Measurements from ENCODE around the gene CEBPZOS.
A peak's percentile ranks its signal among the peaks of the same experiment; 100 is the strongest.
"Not testable (repeated sequence)": the region's sequence is repeated elsewhere in the genome, so short reads cannot be mapped to it uniquely, and the experiment has no call there.

CEBPZOS gene

DNA sequence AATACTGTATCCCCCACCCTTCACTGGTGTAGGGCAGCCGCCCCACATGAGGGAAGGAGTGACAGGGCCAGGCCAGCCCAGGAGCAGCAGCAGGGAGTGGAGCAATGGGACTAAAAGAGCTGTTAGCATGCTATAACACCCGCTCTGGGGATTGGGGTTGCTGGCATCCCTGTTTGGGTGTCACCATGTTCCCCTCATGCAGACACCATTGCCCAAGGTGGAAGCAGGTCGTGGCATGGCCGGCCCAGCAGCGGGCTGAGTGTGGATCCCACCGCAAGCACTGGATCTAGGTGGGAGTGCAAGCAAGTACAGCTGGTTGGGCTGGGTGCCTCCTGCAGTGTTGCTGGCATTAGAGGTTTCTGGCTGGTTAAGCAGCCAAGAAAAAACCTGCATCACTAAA, 4.5 kb upstream of the CEBPZOS start:
- no peak for DNase-seq

DNA sequence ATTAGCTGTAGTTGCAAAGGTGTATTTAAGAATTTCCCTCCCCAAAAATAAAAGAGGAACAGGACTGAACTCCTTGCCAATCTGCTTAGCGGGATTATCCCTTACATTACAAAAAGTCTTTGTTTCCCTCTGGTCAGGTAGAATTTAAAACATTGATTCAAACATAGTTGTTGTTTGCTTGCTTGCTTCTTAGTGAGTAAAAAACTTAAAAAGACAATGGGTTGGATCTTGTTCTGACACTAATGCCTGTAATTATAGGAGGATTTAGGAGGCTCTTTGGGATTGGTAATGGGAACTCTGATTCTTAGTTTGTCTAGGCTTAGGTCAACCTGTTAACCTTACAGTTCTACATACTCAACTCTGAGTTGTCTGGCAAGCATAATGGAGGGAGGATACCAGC, 3.7 kb upstream of the CEBPZOS start:
- no peak for DNase-seq

DNA sequence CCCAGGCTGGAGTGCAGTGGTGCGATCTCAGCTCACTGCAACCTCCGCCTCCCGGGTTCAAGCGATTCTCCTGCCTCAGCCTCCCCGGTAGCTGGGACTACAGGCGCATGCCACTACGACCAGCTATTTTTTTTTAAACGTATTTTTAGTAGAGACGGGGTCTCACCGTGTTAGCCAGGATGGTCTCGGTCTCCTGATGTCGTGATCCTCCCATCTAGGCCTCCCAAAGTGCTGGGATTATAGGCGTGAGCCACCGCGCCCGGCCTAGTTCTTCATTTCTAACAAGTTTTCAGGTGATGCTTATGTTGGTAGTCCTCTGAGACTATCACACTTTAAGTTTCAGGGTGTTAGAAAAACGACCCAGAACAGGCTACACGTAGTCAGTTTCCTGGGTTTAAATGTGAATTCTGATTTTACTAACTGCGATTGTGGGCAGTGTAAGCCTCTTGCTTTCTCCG, 405 bp upstream of the CEBPZOS start:
- not testable (repeated sequence) for DNase-seq

DNA sequence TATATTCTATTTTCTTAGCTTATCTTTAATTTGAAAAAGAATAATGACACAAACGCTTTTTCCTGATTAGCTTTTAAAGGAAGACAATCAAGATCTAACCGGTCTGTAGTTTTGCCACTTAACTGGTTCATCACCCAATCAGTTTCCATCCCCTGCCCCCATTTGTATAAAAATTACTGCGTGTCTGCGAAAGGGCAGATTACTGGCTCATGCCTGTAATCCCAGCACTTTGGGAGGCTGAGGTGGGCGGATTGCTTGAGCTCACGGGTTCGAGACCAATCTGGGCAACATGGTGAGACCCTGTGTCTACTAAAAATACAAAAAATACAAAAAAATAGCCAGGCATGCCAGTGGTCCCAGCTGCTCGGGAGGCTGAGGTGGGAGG, 2.4 kb downstream of the CEBPZOS start:
- no peak for DNase-seq

DNA sequence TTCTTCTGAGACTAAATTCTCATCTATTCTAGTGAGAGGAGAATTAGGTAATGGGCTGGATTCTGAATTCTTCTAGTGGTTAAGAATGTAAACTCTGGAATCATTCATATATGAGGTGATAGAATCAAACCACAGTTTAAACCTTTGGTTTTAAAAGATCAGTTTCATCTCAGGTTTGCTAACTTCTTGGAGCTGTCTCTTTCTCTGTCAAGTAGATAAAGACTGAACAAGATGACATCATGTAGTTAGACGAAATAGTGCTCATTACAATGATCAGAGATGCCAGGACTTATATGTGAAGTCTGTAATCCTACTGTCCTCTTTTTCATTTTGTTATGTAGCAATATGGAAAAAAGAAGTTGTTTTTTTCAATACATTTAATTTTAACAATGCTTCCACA, 4.9 kb downstream of the CEBPZOS start:
- DNase-seq = no peak

DNA sequence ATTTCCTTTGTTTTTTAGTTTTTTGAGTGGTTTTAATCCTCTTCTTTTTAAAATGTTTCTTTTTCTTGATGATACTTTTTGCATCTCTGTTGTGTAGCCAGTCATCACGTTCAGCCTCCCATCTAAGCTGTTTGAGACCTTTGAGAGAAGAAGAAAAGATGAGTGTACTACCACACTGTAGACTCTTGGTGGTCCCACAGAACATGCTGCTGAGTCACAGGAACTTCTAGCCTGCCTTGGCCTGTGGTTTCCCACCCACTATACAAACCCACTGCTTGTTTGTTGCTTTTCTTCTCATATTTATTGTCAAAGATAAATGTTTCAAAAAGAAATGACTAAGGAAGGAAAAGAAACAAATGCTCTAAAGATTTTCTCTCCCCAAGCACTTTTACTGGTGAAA, 5.5 kb downstream of the CEBPZOS start:
- DNase-seq = peak; percentile 10 to 22

DNA sequence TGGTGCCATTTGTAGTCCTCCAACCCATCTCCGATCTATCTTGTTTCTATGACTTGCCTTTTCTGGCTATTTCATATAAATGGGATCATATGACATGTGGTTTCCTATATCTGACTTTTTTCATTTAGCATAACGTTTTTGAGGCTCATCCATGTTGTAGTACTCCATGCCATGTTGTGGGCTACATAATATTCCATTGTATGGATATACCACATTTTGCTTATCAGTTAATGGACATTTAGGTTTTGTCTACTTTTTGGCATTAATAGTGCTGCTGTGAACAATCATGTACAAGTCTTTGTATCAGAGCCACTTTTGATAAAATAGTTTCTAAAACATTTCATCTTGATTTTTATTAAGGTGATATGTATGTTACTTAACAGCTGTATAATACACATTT, 7.4 kb downstream of the CEBPZOS start:
- DNase-seq = no peak

DNA sequence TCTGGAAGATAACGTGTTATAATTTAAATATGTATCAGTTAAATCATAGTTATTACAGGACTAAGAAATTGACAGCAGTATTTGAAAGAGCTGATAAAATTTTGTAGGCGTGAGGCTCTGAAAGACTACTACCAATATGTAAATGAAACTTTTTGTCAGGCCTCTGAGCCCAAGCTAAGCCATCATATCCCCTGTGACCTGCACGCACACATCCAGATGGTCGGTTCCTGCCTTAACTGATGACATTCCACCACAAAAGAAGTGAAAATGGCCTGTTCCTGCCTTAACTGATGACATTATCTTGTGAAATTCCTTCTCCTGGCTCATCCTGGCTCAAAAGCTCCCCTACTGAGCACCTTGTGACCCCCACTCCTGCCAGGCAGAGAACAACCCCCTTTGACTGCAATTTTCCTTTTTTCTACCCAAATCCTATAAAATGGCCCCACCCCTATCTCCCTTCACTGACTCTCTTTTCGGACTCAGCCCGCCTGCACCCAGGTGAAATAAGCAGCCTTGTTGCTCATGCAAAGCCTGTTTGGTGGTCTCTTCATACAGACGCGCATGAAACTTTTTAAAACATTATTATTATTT, 8.9 kb downstream of the CEBPZOS start:
- not testable (repeated sequence) for DNase-seq

DNA sequence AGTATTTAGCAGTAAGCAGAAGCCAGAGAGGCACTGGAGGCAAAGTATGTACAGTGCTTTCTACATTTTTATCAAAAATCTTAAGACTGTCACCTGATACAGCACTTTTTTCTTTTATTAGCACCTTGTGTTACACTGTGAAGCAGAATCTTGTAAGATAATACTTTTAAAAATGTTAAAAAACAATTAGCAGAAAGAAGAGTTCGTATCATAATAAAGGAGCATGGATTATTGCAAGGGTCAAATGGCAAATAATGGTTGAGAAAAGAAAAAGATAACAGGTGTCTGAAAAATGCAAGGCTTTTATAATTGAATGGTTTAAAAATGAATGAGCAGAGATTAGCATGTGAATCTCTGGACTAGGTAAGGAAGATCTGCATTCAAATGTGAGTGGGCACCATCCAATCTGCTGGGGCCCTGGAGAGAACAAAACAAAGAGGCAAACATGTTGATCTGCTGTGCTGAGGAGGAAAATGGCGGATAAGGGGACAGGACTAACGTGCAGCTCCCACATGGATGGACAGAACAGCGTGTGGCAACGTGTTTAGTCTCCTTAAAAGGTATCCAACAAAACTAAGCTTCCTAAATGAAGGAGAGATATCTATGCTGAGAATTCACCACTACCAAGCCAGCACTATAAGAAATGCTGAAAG, 9.5 kb downstream of the CEBPZOS start:
- no peak for DNase-seq

DNA sequence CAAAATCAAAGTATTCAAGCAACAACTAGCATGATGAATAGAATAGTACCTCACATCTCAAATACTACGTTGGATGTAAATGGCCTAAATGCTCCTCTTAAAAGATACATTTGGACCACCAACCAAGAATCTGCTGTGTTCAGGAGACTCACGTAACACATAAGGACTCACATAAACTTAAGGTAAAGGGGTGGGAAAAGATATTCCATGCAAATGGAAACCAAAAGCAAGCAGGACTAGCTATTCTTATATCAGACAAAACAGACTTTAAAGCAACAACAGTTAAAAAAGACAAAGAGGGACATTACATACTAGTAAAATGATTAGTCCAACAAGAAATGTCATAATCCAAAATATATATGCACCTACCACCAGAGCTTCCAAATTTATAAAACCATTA, 10.5 kb downstream of the CEBPZOS start:
- DNase-seq = not testable (repeated sequence)

DNA sequence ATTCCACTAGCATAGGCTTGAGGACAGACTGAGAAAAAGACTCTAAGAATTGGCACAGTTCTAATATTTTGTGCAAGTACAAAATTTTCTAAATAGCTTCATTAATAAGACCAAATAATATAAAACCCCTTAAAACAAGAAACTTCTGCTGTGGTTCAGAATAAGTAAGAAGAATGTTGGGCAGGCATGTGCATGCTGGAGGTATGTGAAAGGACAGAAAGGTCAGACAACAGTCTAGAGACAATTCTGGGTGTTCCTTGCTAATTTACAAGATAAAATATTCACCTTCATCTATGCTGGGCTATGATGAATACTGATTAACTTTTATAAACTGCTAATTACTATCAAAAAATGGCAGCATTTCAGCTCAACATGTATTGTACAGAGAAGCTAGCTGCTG, 14.9 kb downstream of the CEBPZOS start:
- DNase-seq = no peak

DNA sequence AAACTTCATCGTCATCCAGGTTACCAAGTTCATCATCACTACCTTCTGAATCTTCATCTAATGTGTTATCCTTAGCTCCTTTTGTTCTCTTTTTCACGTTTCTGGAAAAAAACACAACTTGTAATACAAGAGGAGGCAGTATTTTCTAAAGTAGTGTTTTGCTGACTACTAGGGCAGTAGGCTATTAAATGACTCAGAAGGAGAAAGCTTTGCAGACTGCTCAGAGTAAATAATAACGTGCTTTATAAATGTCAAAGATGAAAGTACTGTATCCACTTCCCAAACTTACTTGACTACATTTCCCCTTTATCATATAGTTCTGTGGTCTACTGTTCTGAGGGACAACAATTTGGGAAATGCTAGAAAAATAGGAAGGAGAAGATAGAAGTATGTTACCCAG, 15.6 kb downstream of the CEBPZOS start:
- DNase-seq = no peak

DNA sequence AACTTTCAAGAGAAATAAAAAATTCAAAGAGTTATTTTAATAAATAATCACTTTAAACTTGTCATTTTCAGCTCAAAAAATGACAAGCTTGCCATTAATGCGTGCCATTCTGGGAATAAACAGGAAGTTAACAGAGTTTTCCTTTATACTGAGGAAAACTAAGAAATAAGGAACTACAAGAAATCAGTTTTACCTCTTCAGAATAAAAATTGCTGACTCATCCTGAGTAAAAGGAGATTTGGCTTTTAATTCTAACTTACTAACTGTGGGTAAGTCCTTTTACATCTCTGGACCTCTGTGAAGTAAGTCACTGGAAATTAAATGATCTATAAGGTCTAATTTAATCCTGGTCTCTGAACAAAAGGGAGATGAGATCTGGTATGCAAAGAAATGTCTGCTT, 19.0 kb downstream of the CEBPZOS start:
- DNase-seq = peak; percentile 21 to 28

DNA sequence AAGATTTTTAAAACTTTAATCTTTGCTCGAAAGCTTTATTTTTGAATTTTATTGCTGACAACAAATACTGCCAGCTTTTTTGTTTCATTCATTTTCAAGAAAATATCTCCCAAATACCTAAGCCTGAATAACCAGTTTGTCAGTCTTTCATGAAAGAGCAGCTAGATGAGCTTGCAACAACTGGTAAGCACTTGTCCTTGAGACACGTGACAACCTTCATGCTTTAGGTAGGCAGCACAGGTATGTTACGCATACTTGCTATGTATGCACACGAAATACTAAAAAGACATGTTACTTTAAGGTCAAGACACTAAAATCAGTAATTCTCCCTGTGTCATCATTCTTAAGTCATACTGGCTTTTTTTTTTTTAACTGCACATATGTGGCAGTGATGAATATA, 22.8 kb downstream of the CEBPZOS start:
- DNase-seq = no peak

DNA sequence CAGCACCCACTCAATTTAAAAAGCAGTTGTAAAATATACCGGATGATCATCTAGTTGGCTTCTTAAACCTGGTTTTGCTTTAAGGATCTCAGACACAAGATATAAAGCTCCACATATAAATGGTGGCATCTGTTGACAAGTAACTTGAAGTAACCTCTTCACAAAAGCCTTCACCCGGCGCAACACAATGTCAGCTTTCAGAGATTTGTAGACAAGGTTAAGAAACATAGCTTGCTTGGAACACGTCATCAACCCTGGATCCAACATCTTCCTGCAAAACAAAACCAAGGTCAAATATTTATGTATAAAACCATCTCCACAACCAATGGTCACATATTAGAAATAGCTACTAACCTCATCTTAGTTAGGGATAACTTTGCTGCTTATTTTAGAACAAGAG, 26.8 kb downstream of the CEBPZOS start:
- no peak for DNase-seq

DNA sequence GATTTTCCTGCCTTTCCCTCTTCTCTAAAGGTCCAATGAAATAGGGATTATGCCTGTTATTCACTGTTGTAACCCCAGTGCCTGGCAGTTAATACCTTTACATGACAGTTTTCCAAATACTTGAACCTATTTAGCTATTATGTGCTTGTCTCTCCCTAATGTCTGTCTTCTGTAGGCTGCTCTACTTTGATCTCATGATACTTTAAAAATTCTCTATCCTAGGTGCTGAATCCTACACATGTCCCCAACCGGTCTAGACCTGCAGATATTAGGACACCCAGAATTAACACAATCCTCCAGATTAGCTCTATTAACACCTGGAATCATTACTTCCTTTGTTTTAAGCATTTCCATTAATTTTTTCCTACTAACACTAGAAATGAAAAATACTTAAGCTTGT, 27.8 kb downstream of the CEBPZOS start:
- peak in 1 of 2 experiments; percentile 40 for DNase-seq

DNA sequence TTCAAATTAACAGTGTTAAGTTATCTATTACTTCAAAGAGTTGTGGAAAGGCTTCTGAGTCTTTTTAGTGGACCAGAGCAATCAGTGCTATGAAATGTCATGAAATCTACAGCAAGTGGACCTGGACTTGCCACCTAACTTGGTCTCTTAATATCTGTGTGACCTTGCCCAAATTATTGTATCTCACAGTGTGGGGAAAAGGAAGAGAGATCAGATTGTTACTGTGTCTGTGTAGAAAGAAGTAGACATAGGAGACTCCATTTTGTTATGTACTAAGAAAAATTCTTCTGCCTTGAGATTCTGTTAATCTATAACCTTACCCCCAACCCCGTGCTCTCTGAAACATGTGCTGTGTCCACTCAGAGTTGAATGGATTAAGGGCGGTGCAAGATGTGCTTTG, 28.8 kb downstream of the CEBPZOS start:
- not testable (repeated sequence) for DNase-seq

DNA sequence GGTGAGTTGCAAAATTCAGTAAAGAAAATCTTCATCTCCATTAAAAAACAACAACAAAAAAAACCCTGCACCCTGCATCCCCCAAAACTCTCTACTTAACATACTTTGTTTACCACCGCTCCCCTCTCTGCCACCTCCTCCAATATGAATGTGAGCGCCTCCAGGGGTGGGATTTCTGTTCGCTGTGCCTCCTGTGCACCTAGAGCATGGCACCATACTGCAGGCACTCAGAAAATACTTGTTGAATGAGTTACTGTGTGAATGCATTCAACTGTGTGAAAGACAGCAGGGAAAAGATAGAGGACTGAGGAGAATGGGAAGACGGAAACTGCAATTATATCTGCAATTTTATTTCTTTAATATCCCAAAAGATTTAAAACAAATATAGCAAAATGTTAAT, 30.6 kb downstream of the CEBPZOS start:
- no peak for DNase-seq

DNA sequence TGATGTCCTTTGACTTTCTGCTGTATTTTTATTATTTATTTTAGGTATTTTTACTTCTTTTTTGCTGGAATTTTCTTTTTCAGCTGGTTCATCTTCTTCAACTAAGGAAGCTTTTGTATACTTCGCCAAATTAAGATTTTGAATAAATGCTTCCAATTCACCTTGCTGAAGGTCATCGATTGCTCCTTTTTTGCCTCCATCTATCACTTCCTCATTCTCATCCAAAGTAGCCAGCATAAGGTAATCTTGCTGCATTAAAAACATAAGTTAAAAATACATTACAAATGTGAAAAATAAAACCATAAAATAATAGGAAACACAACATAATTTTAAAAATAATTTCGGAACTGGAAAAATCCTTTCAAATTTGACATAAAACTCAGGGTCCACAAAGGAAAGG, 32.5 kb downstream of the CEBPZOS start:
- DNase-seq = no peak

DNA sequence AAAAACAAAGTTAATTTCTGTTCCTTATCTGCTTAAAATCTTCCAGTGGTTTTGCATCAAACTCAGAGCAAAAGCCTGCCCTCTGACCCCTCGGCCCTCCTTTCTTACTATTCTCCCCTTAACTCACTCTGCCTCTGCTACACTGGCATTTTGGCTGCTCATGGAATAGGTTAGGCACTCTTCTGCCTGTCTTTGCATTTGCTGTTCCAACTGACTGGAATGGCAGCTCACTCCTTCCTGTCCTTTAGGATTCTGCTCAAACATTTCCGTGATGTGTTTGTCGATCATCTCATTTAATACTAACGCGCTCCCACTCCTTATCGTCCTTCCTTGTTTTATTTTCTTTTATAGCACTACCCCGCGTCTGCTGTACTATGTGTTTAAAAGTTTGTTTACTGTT, 34.3 kb downstream of the CEBPZOS start:
- DNase-seq = peak in 1 of 2 experiments; percentile 21

DNA sequence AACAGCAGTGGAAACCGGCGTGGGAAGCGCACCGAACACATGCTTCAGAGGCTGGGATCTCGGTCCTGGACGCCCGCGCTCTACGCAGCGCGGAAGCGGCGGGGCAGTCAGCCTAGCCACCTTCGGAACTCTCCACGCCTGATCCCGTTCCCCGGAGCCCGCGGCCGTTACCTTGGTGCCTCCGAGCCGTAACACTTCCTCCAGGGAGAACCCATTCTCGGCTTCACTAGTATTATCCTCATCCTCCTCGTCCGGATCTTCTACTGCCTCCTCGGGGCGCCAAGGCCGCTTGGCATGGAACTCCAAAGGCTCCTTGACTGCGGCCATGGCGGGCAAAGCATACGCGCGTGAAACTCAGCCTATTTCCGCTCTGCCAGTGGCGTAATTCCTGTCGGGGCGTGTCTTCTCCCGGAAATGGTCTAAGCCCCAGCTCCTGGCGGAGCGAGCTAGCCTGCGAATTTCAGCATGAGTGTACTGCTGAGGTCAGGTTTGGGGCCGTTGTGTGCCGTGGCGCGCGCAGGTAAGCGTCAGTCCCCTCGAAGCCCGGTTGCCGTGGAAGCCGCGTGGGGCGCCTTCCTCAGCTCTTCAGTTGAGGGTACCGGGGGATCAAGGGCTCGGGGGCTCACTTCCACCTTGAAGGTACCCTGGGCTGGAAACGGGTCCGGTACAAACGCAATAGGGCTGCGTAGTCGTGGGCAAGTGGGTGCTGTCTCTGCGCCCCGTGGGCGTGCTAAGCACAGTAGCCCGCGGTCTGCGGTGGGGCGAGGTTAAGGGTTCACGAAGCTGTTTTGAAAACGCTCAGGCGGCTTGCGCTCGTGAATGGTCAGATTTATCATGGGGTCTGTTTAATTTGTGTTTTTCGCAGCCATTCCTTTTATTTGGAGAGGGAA, 35.2 kb downstream of the CEBPZOS start, which contains the start of the genes CEBPZ and NDUFAF7:
CEBPZ (minus strand) TSS at position 356 of the 890 bp plus-strand sequence; CDS start at position 327, 29 bp downstream.
NDUFAF7 (plus strand) TSS at position 418 of the 890 bp plus-strand sequence; CDS start at position 466, 48 bp downstream.
- peak; percentile 91 to 93 for DNase-seq

DNA sequence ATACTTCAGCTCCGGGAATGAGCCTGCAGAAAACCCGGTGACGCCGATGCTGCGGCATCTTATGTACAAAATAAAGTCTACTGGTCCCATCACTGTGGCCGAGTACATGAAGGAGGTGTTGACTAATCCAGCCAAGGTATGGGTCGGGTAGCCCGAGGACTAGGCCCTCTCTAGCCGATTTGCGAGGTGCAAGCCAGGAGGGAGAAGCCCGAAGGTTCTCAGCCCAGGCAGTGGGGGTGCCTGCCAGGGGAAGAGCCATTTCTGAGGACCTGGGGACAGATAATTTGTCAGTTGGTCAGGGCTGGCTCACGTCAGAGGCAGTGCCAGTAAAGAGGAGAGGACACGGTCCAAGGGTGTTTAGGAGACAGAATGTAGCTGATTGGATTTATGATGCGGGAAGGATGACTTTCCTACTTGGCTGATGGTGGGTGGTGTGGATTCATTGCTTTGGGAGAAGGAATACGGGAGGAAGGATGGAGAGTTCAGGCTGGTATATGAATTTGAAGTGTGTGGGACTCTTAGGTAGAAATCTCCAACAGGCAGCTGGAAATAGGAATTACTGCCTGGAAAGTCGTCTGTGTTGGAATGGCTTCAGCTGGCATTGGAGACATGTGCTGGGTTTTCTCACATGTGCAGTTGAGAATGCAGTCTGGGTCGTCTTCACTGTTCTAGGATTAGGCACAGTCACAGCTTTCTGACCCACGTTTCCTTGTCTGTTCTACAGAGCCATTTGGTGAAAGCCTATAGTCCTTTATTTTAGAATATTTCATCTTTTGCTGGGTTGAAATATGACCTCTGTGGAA, 36.0 kb downstream of the CEBPZOS start:
- no peak for DNase-seq

DNA sequence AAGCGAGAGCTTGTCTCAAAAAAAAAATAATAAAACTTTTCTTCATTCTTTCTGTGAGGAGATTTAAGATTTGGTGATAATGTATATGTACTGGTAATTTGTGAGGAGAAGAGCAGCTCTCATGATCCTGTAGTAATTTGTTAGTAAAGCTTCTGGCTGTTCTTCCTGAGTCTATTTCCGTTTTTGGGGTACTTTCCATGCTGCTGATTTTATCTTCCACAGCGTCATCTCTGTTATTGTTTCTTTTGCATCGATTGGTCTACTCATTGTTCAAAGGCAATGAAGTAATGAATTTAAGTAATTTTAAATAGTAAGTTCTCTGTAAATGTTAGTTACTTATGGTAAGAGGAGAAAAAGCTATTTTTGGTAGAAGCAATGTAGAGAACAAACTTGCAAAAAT, 47.1 kb downstream of the CEBPZOS start:
- DNase-seq = no peak

Data from Kasumi-1 (cell line).